Fibroblast of lung (primary cell): ENCODE measurements around the gene SEPTIN12. TPM values are rescaled to one million over a fixed set of nuclear protein-coding genes. Genes with fewer than 3 reads are reported as not detected.

Experiments used
- DNase-seq, 2 donors: peaks; one replicate each; pipeline versions ENCODE4 v3.0.0 to v3.0.0-alpha.2; 2010; ENCODE audit warnings: low read depth in 2 of 2
- H2AFZ ChIP-seq: 2 replicates; pipeline ENCODE4 v1.5.1; 2012; ENCODE audit warnings: low read length, control low read depth, inconsistent platforms
- H3K27ac ChIP-seq: 2 replicates; pipeline ENCODE4 v1.5.1; 2011; ENCODE audit warnings: low read length, control low read depth; ENCODE audit not compliant: insufficient read depth
- H3K27me3 ChIP-seq: 2 replicates; pipeline ENCODE4 v1.5.1; 2011; ENCODE audit warnings: mild to moderate bottlenecking, low read length; ENCODE audit not compliant: control insufficient read depth, insufficient read depth
- H3K36me3 ChIP-seq: 2 replicates; pipeline ENCODE4 v1.5.1; 2011; ENCODE audit warnings: low read length; ENCODE audit not compliant: control insufficient read depth, insufficient read depth
- H3K4me1 ChIP-seq: 2 replicates; pipeline ENCODE4 v1.5.1; 2011; ENCODE audit warnings: low read length; ENCODE audit not compliant: control insufficient read depth, insufficient read depth; ENCODE audit errors: extremely low read depth
- H3K4me2 ChIP-seq: 2 replicates; pipeline ENCODE4 v1.5.1; 2011; ENCODE audit warnings: low read length, control low read depth; ENCODE audit not compliant: insufficient read depth; ENCODE audit errors: extremely low read depth
- H3K4me3 ChIP-seq, 4 experiments: fragments of 200-600 bp in 1 of 4; sonication (generic) in 1 of 4; replicated peaks in 1 of 4; 2 replicates each; pipeline ENCODE4 v1.5.1; 2011 to 2016; ENCODE audit warnings: low read length in 4 of 4, low read depth in 3 of 4, mild to moderate bottlenecking in 3 of 4, control low read depth in 2 of 4, inconsistent platforms in 1 of 4, mixed read lengths in 1 of 4; ENCODE audit not compliant: insufficient read depth in 1 of 4; ENCODE audit errors: control extremely low read depth in 1 of 4
- H3K79me2 ChIP-seq: 2 replicates; pipeline ENCODE4 v1.5.1; 2012; ENCODE audit warnings: mild to moderate bottlenecking, low read length, inconsistent platforms; ENCODE audit not compliant: control insufficient read depth, insufficient read depth
- H3K9ac ChIP-seq: 2 replicates; pipeline ENCODE4 v1.5.1; 2011; ENCODE audit warnings: mild to moderate bottlenecking, low read length, control low read depth; ENCODE audit not compliant: insufficient read depth
- H3K9me3 ChIP-seq: 2 replicates; pipeline ENCODE4 v1.5.1; 2012; ENCODE audit warnings: low read depth, low read length; ENCODE audit not compliant: control insufficient read depth, insufficient read depth
- H4K20me1 ChIP-seq: 2 replicates; pipeline ENCODE4 v1.5.1; 2011; ENCODE audit warnings: low read length; ENCODE audit not compliant: control insufficient read depth, insufficient read depth; ENCODE audit errors: extremely low read depth
- EZH2 ChIP-seq: IDR thresholded peaks from 2 replicates; pipeline ENCODE4 v1.5.1; 2012; ENCODE audit warnings: low read length, control low read depth, mild to moderate bottlenecking; ENCODE audit errors: missing control alignments
- polyA plus RNA-seq, 2 donors: library from polyadenylated mRNA; depleted of rRNA in 1 of 2; stranded (reverse) in 1 of 2; unstranded in 1 of 2; fragments of >200 nt; gene quantifications; 2 replicates each; pipeline ENCODE4 v1.2.1, GENCODE V29; 2011 to 2012; ENCODE audit warnings: missing spikeins in 1 of 2
- total RNA-seq: library from RNA; depleted of rRNA; stranded (reverse); fragments of >200 nt; gene quantifications from 2 replicates; pipeline ENCODE4 v1.2.1, GENCODE V29; 2014
- TF ChIP-seq, protein P1 (sequence below), 2 donors: IDR thresholded peaks in 1 of 2; conservative IDR thresholded peaks in 1 of 2; 1 replicate in 1 of 2; 2 replicates in 1 of 2; pipeline ENCODE4 v1.5.1; 2011 to 2012; ENCODE audit warnings: low read length in 2 of 2, control low read depth in 1 of 2, inconsistent platforms in 1 of 2, low read depth in 1 of 2, mild to moderate bottlenecking in 1 of 2

SEPTIN12 gene
- total and polyA plus RNA-seq, 2 donors (not counting 1 experiment from before 2014, with no cell fraction given): not detected

- H3K9me3 ChIP-seq: no peaks in the 10 kb centered on the region
- no peak overlapping the region for H3K9ac ChIP-seq
- no peak overlapping the region for H2AFZ ChIP-seq
- H3K79me2 ChIP-seq: no peaks in the 10 kb centered on the region
- H4K20me1 ChIP-seq: no peaks in the 10 kb centered on the region
- DNase-seq: no peak
- no peaks in the 10 kb centered on the region for H3K36me3 ChIP-seq
- no peak overlapping the region for H3K4me3 ChIP-seq
- no peak overlapping the region for H3K27ac ChIP-seq
- H3K4me1 ChIP-seq: peaks cover 2% of the 10 kb centered on the region
- no peak overlapping the region for H3K4me2 ChIP-seq
- TF ChIP-seq, protein P1, sequence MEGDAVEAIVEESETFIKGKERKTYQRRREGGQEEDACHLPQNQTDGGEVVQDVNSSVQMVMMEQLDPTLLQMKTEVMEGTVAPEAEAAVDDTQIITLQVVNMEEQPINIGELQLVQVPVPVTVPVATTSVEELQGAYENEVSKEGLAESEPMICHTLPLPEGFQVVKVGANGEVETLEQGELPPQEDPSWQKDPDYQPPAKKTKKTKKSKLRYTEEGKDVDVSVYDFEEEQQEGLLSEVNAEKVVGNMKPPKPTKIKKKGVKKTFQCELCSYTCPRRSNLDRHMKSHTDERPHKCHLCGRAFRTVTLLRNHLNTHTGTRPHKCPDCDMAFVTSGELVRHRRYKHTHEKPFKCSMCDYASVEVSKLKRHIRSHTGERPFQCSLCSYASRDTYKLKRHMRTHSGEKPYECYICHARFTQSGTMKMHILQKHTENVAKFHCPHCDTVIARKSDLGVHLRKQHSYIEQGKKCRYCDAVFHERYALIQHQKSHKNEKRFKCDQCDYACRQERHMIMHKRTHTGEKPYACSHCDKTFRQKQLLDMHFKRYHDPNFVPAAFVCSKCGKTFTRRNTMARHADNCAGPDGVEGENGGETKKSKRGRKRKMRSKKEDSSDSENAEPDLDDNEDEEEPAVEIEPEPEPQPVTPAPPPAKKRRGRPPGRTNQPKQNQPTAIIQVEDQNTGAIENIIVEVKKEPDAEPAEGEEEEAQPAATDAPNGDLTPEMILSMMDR (conservative IDR thresholded peaks at IDR 0.05 in 1 of 2, IDR thresholded peaks at IDR 0.05 in 1 of 2; ENCODE audit: low read depth in 1 of 2, low read length in 2 of 2): no peak
- no peak for TF ChIP-seq EZH2
- H3K27me3 ChIP-seq: no peaks in the 10 kb centered on the region
These were observed 9.7 kb upstream of the SEPTIN12 start for GRCh38 chr16:4797805-4798252.

DNA sequence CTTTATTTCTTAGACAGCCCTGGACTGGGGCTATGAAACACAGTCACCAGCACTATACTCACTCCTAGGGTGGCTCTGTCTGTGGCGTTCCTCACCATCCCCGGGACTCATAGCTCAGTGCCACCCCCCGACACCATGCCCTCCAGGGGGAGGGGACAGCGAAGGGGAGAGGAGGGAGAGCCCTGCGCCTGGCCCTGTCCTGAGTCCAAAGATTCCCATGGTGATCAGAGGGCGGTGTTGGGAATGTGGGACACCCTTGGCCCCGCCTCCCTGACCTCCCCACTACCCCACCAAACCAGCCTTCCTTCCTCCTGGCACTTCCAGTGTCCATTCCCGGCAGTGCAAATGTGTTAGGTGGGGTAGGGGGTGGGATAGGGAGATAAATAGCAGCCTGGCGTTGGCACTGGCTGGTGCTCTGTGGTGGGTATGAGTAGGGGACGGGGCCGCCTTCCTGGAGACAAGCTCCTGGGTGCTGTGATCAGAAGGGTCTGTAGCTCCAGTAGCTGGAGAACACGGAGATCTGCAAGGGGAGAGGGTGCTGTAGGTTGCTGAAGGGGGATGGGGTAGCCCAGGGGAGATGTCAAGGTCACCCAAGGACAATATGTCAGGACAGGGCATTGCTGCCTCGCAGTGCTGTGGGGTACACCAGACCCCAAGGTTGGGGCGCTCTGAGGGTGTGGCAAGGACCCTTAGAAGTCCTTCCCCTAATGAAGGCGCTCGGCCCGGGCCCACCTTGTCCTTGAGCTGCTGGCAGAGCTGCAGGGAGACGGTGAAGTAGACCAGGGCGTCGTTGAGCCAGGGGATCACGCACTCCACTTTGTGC is 9.0 kb upstream of the SEPTIN12 start:
- Histone ChIP-seq H3K4me1 (peaks cover 2% of the 10 kb centered on the region), H3K9ac (no peak overlapping the region), H3K79me2 (no peaks in the 10 kb centered on the region), H2AFZ (no peak overlapping the region), H4K20me1 (no peaks in the 10 kb centered on the region), H3K9me3 (no peaks in the 10 kb centered on the region), H3K27me3 (no peaks in the 10 kb centered on the region), H3K36me3 (no peaks in the 10 kb centered on the region), H3K27ac (no peak overlapping the region), H3K4me3 (no peak overlapping the region), H3K4me2 (no peak overlapping the region)
- DNase-seq: no peak
- TF ChIP-seq, protein P1 (conservative IDR thresholded peaks at IDR 0.05 in 1 of 2, IDR thresholded peaks at IDR 0.05 in 1 of 2; ENCODE audit: low read depth in 1 of 2, low read length in 2 of 2): no peak
- TF ChIP-seq EZH2: no peak

GRCh38 chr16:4795828-4796572 is 7.9 kb upstream of the SEPTIN12 start:
- Histone ChIP-seq H3K9me3 (no peaks in the 10 kb centered on the region), H2AFZ (no peak overlapping the region), H3K4me2 (no peak overlapping the region), H3K79me2 (no peaks in the 10 kb centered on the region), H3K4me1 (no peaks in the 10 kb centered on the region), H3K36me3 (no peaks in the 10 kb centered on the region), H3K27me3 (no peaks in the 10 kb centered on the region), H3K4me3 (no peak overlapping the region), H3K9ac (no peak overlapping the region), H3K27ac (no peak overlapping the region), H4K20me1 (no peaks in the 10 kb centered on the region)
- DNase-seq: no peak
- TF ChIP-seq, protein P1 (conservative IDR thresholded peaks at IDR 0.05 in 1 of 2, IDR thresholded peaks at IDR 0.05 in 1 of 2; ENCODE audit: low read depth in 1 of 2, low read length in 2 of 2): no peak
- TF ChIP-seq EZH2: no peak
